ENCODE results near the gene SAXO1.

DNA sequence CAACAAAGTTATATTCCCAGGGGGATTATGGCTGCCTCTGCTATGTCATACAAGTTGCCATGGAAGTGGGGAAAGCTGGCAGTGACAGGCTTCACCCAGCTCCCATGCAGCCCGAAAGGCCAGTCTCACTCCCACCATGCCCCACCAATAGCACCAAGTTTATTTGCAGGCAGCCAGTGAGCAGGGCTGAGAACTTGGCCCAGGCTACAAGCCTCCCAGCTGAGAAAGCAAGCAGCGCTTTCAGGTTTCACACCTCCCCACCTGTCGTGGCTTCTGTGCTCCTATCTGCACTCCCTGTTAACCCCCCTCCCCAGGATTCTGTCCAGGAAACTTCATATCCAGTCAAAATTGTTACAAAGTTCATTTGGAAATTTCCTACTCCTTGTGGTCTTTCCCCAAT is 155.0 kb downstream of the SAXO1 start:
- TF ChIP-seq, protein P1, sequence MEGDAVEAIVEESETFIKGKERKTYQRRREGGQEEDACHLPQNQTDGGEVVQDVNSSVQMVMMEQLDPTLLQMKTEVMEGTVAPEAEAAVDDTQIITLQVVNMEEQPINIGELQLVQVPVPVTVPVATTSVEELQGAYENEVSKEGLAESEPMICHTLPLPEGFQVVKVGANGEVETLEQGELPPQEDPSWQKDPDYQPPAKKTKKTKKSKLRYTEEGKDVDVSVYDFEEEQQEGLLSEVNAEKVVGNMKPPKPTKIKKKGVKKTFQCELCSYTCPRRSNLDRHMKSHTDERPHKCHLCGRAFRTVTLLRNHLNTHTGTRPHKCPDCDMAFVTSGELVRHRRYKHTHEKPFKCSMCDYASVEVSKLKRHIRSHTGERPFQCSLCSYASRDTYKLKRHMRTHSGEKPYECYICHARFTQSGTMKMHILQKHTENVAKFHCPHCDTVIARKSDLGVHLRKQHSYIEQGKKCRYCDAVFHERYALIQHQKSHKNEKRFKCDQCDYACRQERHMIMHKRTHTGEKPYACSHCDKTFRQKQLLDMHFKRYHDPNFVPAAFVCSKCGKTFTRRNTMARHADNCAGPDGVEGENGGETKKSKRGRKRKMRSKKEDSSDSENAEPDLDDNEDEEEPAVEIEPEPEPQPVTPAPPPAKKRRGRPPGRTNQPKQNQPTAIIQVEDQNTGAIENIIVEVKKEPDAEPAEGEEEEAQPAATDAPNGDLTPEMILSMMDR (IDR thresholded peaks at IDR 0.05 in 8 of 11, conservative IDR thresholded peaks at IDR 0.05 in 3 of 11) = no peak
- no peak for TF ChIP-seq POLR2A (IDR thresholded peaks at IDR 0.05)
